ENCODE data around the gene NPDC1.
"Not testable (repeated sequence)": the region's sequence is repeated elsewhere in the genome, so short reads cannot be mapped to it uniquely, and the experiment has no call there.

Gene NPDC1

GRCh38 chr9:137074657-137075274, 28.8 kb upstream of the NPDC1 start:
- no peak for DNase-seq (ENCODE audit: low read depth, low spot score)

DNA sequence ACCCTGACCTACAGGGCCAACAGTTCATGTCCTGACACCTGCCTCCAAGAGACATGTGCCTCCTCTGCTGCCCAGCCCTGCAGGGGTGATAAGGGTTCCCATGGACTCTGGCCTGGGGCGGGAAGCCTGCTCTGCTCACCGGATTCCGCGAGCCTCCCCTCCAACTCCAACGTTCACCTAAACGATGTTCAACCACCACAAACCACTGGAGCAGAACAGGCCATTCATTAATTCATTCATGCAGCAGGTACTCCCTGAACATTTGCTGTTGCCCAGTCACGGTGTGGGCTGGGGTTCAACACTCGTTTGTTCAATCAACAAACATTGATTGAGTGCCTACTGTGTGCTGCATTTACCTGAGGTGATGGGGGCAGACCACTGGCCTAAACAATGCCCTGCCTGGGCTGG, 28.0 kb upstream of the NPDC1 start:
- DNase-seq (ENCODE audit: low read depth, low spot score) = no peak

DNA sequence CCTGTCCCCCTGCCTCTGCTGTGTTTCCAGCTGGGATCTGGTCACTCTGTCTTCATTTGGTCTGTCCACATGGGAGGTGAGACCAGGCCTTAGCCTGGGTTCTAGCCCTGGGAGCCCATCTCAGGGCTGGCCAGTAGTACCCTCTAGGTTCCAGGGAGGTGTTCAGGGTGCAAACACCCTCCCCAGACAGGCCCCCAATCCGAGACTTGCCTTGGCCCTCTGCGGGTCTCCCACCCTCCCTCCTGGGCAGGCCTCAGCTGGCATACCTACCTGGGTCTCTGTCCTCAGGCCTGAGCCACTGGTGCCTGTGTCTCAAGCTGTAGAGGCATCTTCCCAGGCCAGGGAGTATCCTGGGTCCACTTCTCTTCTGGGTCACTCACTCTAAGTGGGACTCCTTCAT, 25.3 kb upstream of the NPDC1 start:
- no peak for DNase-seq (ENCODE audit: low read depth, low spot score)

- no peak for DNase-seq (ENCODE audit: low read depth, low spot score)
These were observed 24.9 kb upstream of the NPDC1 start for GRCh38 chr9:137070906-137071275.

- DNase-seq (ENCODE audit: low read depth, low spot score) = no peak
These were observed 24.4 kb upstream of the NPDC1 start, which contains the start of gene SAPCD2 for GRCh38 chr9:137070201-137070905. TSS of gene SAPCD2 (minus strand) at chr9:137070557. CDS start at chr9:137070460, 97 bp downstream.

GRCh38 chr9:137069508-137070091, 23.6 kb upstream of the NPDC1 start:
- DNase-seq (ENCODE audit: low read depth, low spot score) = no peak

DNA sequence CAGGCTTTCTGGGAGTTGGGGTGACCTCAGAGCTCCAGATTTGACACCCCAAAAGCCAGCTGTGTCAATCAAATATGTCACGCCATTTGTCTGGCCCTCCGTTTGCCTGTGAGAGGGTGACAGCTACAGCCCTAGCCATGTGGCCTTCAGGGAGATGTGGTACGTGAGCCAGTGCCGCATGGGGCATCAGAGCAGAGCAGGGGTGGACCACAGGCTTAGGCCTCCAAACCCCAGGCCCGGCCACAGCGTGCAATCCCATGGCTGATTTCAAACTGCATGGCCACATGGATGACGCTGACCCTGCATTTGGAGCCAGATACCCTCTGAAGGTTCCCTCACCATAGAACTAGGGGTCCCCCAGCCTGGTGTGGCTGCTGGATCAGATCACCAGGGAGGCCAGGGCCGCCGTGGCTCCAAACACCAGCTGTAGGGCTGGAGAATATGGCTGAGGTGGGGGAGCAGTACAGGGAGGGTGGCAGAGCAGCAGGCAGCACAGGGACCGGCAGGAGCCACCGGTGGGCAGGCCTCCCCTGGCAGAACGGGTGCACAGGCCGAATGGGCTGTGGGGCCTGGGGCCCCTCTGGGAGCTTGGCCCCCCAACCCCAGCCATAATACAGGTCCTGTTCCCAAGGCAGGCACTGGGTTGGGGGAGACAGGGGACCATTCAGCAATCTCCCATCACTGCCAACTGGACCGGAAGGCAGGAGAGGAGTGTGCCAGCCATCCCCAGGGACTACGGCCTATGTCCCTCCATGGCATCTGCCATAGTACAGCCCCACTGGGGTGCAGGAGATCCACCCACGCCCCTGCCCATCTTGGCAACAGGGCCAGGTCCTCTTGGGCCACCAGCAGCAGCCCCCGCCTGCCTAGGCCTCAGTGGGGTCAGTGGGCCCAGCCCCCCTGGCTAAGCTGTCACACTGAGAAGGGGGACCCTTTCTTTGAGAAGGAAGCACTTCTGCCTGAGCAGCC, 22.8 kb upstream of the NPDC1 start:
- no peak for DNase-seq (ENCODE audit: low read depth, low spot score)

GRCh38 chr9:137067860-137068538, 22.0 kb upstream of the NPDC1 start:
- no peak for DNase-seq (ENCODE audit: low read depth, low spot score)

DNA sequence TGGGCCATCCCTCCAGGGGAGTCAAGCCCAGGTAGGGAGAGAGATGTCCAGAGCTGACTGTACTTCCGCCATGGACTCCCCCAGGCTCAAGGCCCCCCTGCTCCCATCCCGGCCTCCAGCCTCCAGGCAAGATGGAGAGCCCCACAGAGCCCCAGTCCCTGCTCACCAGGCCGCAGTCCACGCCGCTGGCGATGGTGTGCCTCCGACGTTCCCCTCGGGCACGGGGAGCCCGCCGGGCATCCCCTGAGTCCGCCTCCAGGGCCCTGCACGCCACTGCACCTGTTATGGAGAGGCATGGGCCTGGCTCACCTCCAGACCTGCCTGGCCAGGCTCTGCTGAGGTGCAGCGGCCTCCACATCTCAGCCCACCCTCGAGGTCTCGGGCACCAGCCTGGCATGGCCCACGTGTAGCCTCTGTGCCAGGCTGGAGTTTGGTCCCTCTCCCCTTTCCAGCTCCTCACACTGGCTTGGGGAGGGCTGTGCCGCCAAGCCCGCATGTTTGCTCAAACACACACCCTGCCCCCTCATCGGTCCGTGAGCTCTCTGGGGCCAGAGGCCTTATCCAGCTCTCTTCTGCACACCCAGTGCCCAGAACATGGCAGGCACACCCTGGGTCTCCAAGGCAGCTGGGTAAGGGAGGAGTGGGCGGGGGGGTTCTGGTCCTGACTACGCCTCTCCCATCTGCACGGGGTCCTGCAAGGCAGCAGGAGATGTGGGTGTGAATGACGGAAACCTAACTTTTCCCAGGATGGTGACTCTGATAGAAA, 20.3 kb upstream of the NPDC1 start:
- DNase-seq (ENCODE audit: low read depth, low spot score) = no peak

- DNase-seq (ENCODE audit: low read depth, low spot score) = no peak
These were observed 19.5 kb upstream of the NPDC1 start for GRCh38 chr9:137065336-137065967.

- DNase-seq (ENCODE audit: low read depth, low spot score) = no peak
These were observed 18.8 kb upstream of the NPDC1 start for GRCh38 chr9:137064880-137065164.

DNA sequence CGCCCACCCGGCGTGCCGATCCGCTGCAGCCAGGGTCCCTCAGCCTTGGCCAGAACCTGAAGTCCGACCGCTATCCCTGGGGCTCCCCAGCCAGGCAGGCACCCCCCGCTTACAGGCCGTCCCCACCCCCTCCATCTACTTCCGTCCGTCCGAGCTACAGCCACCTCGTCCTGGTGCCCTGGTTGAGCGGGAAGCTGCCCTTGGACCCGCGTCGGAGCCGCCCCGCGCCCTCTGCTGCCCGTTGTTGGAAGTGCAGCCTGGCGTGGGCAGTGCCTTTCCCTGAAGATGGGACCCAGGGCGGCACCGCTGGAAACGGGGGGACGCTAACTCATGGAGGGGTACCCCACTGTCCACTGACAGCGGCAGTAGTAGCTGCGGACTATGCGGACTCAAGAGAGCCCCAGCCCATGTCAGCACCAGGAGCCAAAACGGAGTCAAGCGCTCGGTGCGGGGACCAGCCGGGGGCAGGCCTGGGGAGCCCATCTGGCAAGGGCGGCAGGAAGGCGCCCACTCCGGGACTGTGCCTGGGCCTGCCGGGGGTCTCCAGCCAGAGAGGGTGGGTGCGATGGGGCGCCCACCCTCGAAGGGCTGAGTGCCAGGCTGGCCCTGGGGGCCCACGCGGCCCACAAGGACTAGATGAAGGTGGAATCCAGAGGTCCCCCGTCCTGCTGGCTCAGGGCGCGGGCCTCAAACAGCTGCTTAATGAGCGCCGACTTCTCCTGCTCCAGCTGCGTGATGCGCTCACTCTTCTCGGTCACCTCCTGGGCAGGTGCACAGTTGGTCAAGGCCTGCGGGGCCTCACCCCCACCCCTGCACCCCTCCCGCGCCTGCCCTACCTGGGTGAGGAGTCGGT, 18.3 kb upstream of the NPDC1 start:
- DNase-seq (ENCODE audit: low read depth, low spot score) = no peak

GRCh38 chr9:137063311-137064026, 17.5 kb upstream of the NPDC1 start:
- no peak for DNase-seq (ENCODE audit: low read depth, low spot score)

- DNase-seq (ENCODE audit: low read depth, low spot score) = not testable (repeated sequence)
These were observed 16.8 kb upstream of the NPDC1 start for GRCh38 chr9:137062798-137063197.

- DNase-seq (ENCODE audit: low read depth, low spot score) = no peak
These were observed 16.4 kb upstream of the NPDC1 start for GRCh38 chr9:137062384-137062783.

DNA sequence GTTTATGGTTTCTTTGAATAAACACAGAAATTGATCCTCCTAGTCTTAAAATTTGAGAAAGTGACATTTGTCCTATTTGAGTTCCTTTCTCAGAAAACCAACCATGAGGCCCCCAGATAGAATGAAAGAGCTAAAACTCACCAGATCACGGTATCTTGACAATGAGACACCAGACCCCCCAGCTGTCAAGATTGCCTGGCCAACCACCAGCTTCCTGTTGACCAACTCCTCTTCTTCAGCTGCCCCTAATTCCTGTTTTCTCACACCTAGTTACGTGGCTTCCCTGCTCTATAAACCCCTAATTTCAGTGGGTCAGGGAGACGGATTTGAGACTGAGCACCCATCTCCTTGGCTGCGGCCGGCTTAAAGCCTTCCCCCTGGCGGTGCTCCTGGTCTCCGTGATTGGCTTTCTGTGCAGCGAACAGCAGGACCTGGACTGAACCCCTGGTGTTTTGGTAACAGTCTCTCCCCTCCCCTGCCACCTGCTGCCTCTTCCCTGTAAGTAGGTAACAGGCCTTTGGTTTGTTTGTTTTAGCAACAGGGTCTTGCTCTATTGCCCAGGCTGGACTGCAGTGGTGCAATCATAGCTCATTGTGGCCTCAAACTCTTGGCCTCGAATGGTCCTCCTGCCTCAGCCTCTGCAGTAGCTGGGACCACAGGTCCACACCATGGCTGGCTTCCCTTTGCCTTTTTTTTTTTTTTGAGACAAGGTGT, 12.7 kb upstream of the NPDC1 start:
- no peak for DNase-seq (ENCODE audit: low read depth, low spot score)

DNA sequence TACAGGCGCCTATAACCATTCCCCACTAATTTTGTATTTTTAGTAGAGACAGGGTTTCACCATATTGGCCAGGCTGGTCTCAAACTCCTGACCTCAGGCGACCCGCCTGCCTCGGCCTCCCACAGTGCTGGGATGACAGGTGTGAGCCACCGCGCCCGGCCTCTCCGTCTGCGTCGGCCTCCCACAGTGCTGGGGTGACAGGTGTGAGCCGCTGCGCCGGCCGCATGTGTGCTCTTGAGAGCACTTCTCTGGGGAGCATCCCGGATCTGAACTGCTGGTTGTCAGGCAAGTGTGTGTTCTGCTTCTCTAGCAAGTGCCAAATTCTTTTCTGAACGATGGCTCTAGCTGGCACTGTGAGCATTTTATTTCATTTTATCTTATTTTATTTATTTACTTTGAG, 11.6 kb upstream of the NPDC1 start:
- no peak for DNase-seq (ENCODE audit: low read depth, low spot score)

Measured in brain pericyte (primary cell).